ENCODE results near the gene TBX4.

- TF ChIP-seq CTCF (IDR thresholded peaks at IDR 0.05) (no peak), POLR2A (IDR thresholded peaks at IDR 0.05) (no peak), EP300 (IDR thresholded peaks at IDR 0.05) (no peak)
Measured at GRCh38 chr17:61421460-61421859, 30.8 kb upstream of the TBX4 start.
